H1 (cell line): ENCODE measurements around the gene ZNF516. TPM values are rescaled to one million over a fixed set of nuclear protein-coding genes. Genes with fewer than 3 reads are reported as not detected.

Experiments
- CTCF ChIA-PET: fragments of 300-600 bp; sonication (Branson Sonifier 250); formaldehyde crosslinking; loops from one replicate; lab custom pipeline; 2021; ENCODE audit not compliant: partially characterized antibody; lab: Charles Lee
- POLR2A ChIA-PET: fragments of 300-600 bp; sonication (Branson Sonifier 250); formaldehyde crosslinking; loops from one replicate; lab custom pipeline; 2021; ENCODE audit warnings: inconsistent platforms; ENCODE audit not compliant: partially characterized antibody; lab: Charles Lee
- DNase-seq, 2 experiments: peaks; one replicate each; pipeline versions ENCODE4 v3.0.0 to v3.0.0-alpha.2; 2010 to 2022; ENCODE audit warnings: low spot score in 2 of 2, low read depth in 1 of 2, mixed read lengths in 1 of 2
- FAIRE-seq: peaks from 2 replicates; lab custom pipeline; 2011; peaks lifted over from hg19 to GRCh38; lab: Jason Lieb, UNC
- H2AFZ ChIP-seq: 2 replicates; pipeline ENCODE4 v1.8.1; 2012; ENCODE audit warnings: low read length, inconsistent platforms
- H2AK5ac ChIP-seq: 2 replicates; pipeline ENCODE4 v1.6.1; 2013; ENCODE audit warnings: low read depth, low read length
- H2BK120ac ChIP-seq: replicated peaks from 2 replicates; pipeline ENCODE3; 2013; ENCODE audit warnings: low read depth, low read length, inconsistent platforms
- H2BK12ac ChIP-seq: 2 replicates; pipeline ENCODE4 v1.6.1; 2013; ENCODE audit warnings: low read depth, low read length
- H2BK15ac ChIP-seq: 2 replicates; pipeline ENCODE4 v1.6.1; 2013; ENCODE audit warnings: low read length
- H2BK20ac ChIP-seq: 2 replicates; pipeline ENCODE4 v1.6.1; 2013; ENCODE audit warnings: low read length
- H2BK5ac ChIP-seq: 2 replicates; pipeline ENCODE4 v1.6.1; 2013; ENCODE audit warnings: low read depth, low read length
- H3K14ac ChIP-seq: 2 replicates; pipeline ENCODE4 v1.6.1; 2013; ENCODE audit warnings: inconsistent platforms; ENCODE audit not compliant: insufficient read length
- H3K18ac ChIP-seq: 2 replicates; pipeline ENCODE4 v1.6.1; 2013; ENCODE audit warnings: low read length; ENCODE audit errors: extremely low read depth
- H3K23ac ChIP-seq: 2 replicates; pipeline ENCODE4 v1.6.1; 2013; ENCODE audit warnings: inconsistent platforms; ENCODE audit not compliant: insufficient read length
- H3K23me2 ChIP-seq: 2 replicates; pipeline ENCODE4 v1.6.1; 2013; ENCODE audit warnings: low read depth, low read length
- H3K27ac ChIP-seq: 2 replicates; pipeline ENCODE4 v1.6.1; 2011; ENCODE audit warnings: low read depth, low read length, inconsistent platforms
- H3K27me3 ChIP-seq, 4 experiments: replicated peaks in 1 of 4; 1 replicate in 1 of 4; 2 replicates in 3 of 4; pipeline versions ENCODE4 v1.6.1 to v1.8.1; 2011 to 2013; ENCODE audit warnings: low read length in 3 of 4, mild to moderate bottlenecking in 3 of 4, inconsistent platforms in 2 of 4, mixed read lengths in 2 of 4, moderate library complexity in 1 of 4; ENCODE audit not compliant: control insufficient read depth in 3 of 4, insufficient read depth in 3 of 4; ENCODE audit errors: extremely low read depth in 1 of 4
- H3K36me3 ChIP-seq, 4 experiments: 2 replicates each; pipeline versions ENCODE4 v1.6.1 to v1.8.1; 2011 to 2013; ENCODE audit warnings: mild to moderate bottlenecking in 4 of 4, low read length in 3 of 4, moderate library complexity in 2 of 4, control low read depth in 1 of 4, inconsistent platforms in 1 of 4; ENCODE audit not compliant: insufficient read depth in 4 of 4, control insufficient read depth in 2 of 4
- H3K4ac ChIP-seq: replicated peaks from 2 replicates; pipeline ENCODE3; 2013; ENCODE audit warnings: low read length, low read depth, mixed read lengths, inconsistent platforms; ENCODE audit not compliant: insufficient read length
- H3K4me1 ChIP-seq, 4 experiments: replicated peaks in 1 of 4; 1 replicate in 1 of 4; 2 replicates in 3 of 4; pipeline versions ENCODE4 v1.6.1 to v1.8.1; 2011 to 2013; ENCODE audit warnings: low read length in 3 of 4, inconsistent platforms in 2 of 4, mixed read lengths in 1 of 4; ENCODE audit not compliant: insufficient read depth in 4 of 4, control insufficient read depth in 3 of 4
- H3K4me2 ChIP-seq, 2 experiments: 2 replicates each; pipeline versions ENCODE4 v1.6.1 to v1.8.1; 2011 to 2013; ENCODE audit warnings: low read depth in 2 of 2, low read length in 2 of 2, control low read depth in 1 of 2, inconsistent platforms in 1 of 2, mild to moderate bottlenecking in 1 of 2; ENCODE audit not compliant: insufficient read depth in 1 of 2
- H3K4me3 ChIP-seq, 4 experiments: fragments of 200-600, 300-600 bp in 1 of 4; sonication (generic), shearing (Covaris generic), sonication (Bioruptor Twin) in 1 of 4; 2 replicates each; pipeline versions ENCODE4 v1.5.1 to v1.8.1; 2011 to 2016; ENCODE audit warnings: low read length in 4 of 4, low read depth in 3 of 4, control low read depth in 2 of 4, inconsistent platforms in 2 of 4, mild to moderate bottlenecking in 2 of 4, mixed read lengths in 1 of 4, moderate library complexity in 1 of 4; ENCODE audit not compliant: insufficient read depth in 2 of 4; ENCODE audit errors: extremely low read depth in 1 of 4
- H3K56ac ChIP-seq: replicated peaks from 2 replicates; pipeline ENCODE3; 2013; ENCODE audit warnings: low read depth, mild to moderate bottlenecking, mixed read lengths, low read length, inconsistent platforms; ENCODE audit not compliant: insufficient read length
- H3K79me1 ChIP-seq: 2 replicates; pipeline ENCODE4 v1.6.1; 2013; ENCODE audit warnings: low read depth, low read length, control low read depth
- H3K79me2 ChIP-seq, 2 experiments: 2 replicates each; pipeline versions ENCODE4 v1.6.1 to v1.8.1; 2012 to 2013; ENCODE audit warnings: low read length in 2 of 2, mild to moderate bottlenecking in 2 of 2, inconsistent platforms in 1 of 2; ENCODE audit not compliant: insufficient read depth in 2 of 2, control insufficient read depth in 1 of 2
- H3K9ac ChIP-seq, 4 experiments: replicated peaks in 1 of 4; 1 replicate in 1 of 4; 2 replicates in 3 of 4; pipeline versions ENCODE4 v1.6.1 to v1.8.1; 2011 to 2013; ENCODE audit warnings: low read depth in 3 of 4, low read length in 3 of 4, control low read depth in 2 of 4, mild to moderate bottlenecking in 2 of 4, moderate library complexity in 2 of 4, inconsistent platforms in 1 of 4; ENCODE audit errors: extremely low read depth in 1 of 4
- H3K9me3 ChIP-seq, 2 experiments: 2 replicates each; pipeline versions ENCODE4 v1.6.1 to v1.8.1; 2012 to 2013; ENCODE audit warnings: mild to moderate bottlenecking in 2 of 2, moderate library complexity in 2 of 2, control low read depth in 1 of 2, inconsistent platforms in 1 of 2, low read depth in 1 of 2, low read length in 1 of 2, mixed read lengths in 1 of 2; ENCODE audit not compliant: insufficient read depth in 2 of 2
- H4K20me1 ChIP-seq, 2 experiments: replicated peaks in 1 of 2; 2 replicates each; pipeline versions ENCODE3 to v1.8.1; 2011 to 2013; ENCODE audit warnings: inconsistent platforms in 2 of 2, low read length in 2 of 2, mild to moderate bottlenecking in 1 of 2; ENCODE audit not compliant: insufficient read depth in 2 of 2, control insufficient read depth in 1 of 2
- H4K5ac ChIP-seq: 2 replicates; pipeline ENCODE4 v1.6.1; 2013; ENCODE audit warnings: low read length, low read depth, mixed read lengths, inconsistent platforms; ENCODE audit not compliant: insufficient read length
- H4K8ac ChIP-seq: 2 replicates; pipeline ENCODE4 v1.8.0; 2013; ENCODE audit warnings: mild to moderate bottlenecking, moderate library complexity, low read length, inconsistent platforms; ENCODE audit not compliant: insufficient read depth; ENCODE audit errors: extremely low read depth
- H4K91ac ChIP-seq: replicated peaks from 2 replicates; pipeline ENCODE3; 2013; ENCODE audit warnings: low read length, mixed read lengths, inconsistent platforms; ENCODE audit not compliant: insufficient read length
- TEAD4 ChIP-seq: IDR thresholded peaks from 2 replicates; pipeline ENCODE4 v1.6.1; 2012; ENCODE audit warnings: low read depth, low read length, inconsistent platforms, mixed read lengths
- WGBS, 2 experiments: shearing (Covaris generic) in 1 of 2; methylation state at CpG; one replicate each; pipeline versions ENCODE4 v1.1.6 to v1.1.7; 2013 to 2015; ENCODE audit warnings: low lambda C conversion rate in 2 of 2, mixed read lengths in 2 of 2, inconsistent platforms in 1 of 2, low coverage in 1 of 2, missing lambda C conversion rate in 1 of 2; ENCODE audit not compliant: insufficient replicate concordance in 2 of 2, insufficient coverage in 1 of 2, insufficient read length in 1 of 2; ENCODE audit errors: extremely low coverage in 1 of 2, missing lambda C conversion rate in 1 of 2; 5-methylcytosine and 5-hydroxymethylcytosine counted together
- polyA plus RNA-seq, 7 experiments: library from polyadenylated mRNA; depleted of rRNA in 3 of 7; stranded (reverse) in 5 of 7; unstranded in 2 of 7; fragments of >200 nt in 5 of 7; fragments of 200-250 nt in 2 of 7; gene quantifications; 1 replicate in 5 of 7; 2 replicates in 1 of 7; 4 replicates in 1 of 7; pipeline versions ENCODE4 v1.2.1 to v1.2.3, GENCODE V29; 2011 to 2013; ENCODE audit warnings: missing spikeins in 2 of 7, mixed read lengths in 2 of 7
- total RNA-seq: library from RNA; stranded (reverse); fragmentation: NEBNext Ultra II Directional; extraction: Animal tissue kit (Norgen Biotek cat#: 25700); gene quantifications from 2 replicates; pipeline ENCODE4 v1.2.1, GENCODE V29; 2021

The ZNF516 gene
- total and polyA plus RNA-seq, 2 of the 8 experiments (the other 6 are each of a cell fraction or from before 2014, with no cell fraction given): 7.3 to 17.0 TPM

GRCh38 chr18:76368976-76369375 lies 126.1 kb downstream of the ZNF516 start:
- no peak for FAIRE-seq
- Histone ChIP-seq H3K4me3 (no peak overlapping the region), H2BK15ac (no peak overlapping the region), H3K4ac (no peak overlapping the region), H3K18ac (no peak overlapping the region), H3K9me3 (no peaks in the 10 kb centered on the region), H2BK12ac (no peak overlapping the region), H4K5ac (no peak overlapping the region), H3K9ac (no peak overlapping the region), H3K79me2 (no peaks in the 10 kb centered on the region), H4K8ac (no peak overlapping the region), H2BK5ac (no peak overlapping the region), H3K14ac (no peak overlapping the region), H3K56ac (no peak overlapping the region), H3K4me2 (no peak overlapping the region), H3K27ac (no peak overlapping the region), H3K79me1 (no peaks in the 10 kb centered on the region), H4K91ac (no peak overlapping the region), H2BK20ac (no peak overlapping the region), H3K27me3 (no peaks in the 10 kb centered on the region), H2BK120ac (no peak overlapping the region), H3K23ac (no peak overlapping the region), H2AFZ (no peak overlapping the region), H3K23me2 (no peaks in the 10 kb centered on the region), H3K36me3 (peaks cover 0 to 3% (median under 1%) of the 10 kb centered on the region in 4 experiments; a peak in 1 of 8 replicates), H2AK5ac (no peak overlapping the region), H3K4me1 (peaks cover 0 to 4% (median 2%) of the 10 kb centered on the region in 4 experiments; a peak in 3 of 7 replicates), H4K20me1 (no peaks in the 10 kb centered on the region)
- WGBS, 2 experiments: 87% methylated on average over 5 of the region's 5 CpGs; no CpG with 5 or more reads in 1 of the 2 experiments
- ChIA-PET POLR2A (no interaction called here), CTCF (interaction anchor here (1.0 to 2.8 kb wide), 2 partner anchors 11 to 14 kb away, joined by 5 to 13 read pairs; no protein-coding TSS in a partner anchor)
- TF ChIP-seq TEAD4: no peak
- DNase-seq: no peak
